KG1 (cell line): Measurements from ENCODE around the gene MTFP1.
"Not testable (repeated sequence)": the region's sequence is repeated elsewhere in the genome, so short reads cannot be mapped to it uniquely, and the experiment has no call there.

Experiments used
- DNase-seq: peaks from one replicate; lab custom pipeline; 2025; lab: John Stamatoyannopoulos, UW

The MTFP1 gene

GRCh38 chr22:30455075-30455840, 29.7 kb downstream of the MTFP1 start:
- no peak for DNase-seq

DNA sequence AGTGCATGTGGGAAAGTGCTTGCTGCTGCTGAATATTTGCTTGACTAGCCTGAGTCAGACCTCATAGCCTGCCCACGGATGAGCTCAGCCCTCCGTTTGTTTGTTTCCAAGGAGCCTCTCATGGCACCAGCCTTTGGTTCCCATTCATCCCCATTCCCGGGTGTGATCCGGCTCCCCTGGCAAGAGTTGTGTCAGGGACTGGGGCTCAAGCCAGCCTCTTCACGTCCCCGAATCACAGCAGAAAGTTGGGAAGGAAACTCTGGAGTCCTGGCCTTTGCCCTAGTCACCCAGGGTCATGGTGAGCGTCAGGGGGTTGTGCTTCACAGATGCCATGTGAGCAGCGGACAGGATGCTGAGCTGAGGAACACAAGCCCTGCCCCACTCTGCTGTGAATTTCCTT, 32.4 kb downstream of the MTFP1 start:
- no peak for DNase-seq

DNA sequence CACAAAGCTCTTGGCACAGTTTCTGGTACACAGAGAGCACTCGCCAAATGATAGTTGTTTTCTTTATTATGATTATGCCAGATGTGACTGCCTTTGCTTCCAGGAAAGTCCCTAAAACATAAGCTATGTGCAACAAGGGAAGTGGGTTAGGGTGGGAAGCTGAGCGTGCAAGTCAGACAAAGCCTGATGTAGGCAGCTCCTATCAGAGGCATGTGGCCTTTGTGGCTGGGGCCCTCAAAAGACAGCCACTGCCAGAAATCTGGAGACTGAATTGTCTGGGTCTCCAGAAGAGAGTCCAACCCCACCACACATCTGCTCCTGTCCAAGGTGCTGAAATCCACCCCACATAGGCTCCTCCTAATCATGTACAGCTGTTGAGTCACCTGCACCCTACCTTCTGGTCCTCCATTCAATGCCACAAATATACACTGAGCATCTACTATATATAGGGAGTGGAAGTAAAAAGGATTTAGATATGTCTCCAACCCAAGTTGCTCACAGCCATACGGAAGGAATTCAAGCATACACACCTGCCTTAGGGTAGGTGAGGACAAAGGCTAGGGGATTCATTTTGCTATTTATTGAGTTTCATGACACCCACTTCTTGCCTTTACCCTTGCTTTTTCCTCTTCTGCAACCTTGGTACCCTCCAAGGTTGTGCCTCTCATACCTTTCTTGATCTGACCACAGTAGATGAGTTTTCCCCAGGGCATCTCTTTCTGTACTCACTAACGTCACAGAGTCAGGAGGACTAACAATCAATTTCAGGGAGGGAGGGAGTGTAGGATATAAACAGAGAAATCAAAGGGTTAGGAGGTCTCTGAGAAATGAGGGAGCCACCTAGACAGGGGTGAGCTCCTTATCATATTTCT, 33.8 kb downstream of the MTFP1 start:
- DNase-seq = no peak

DNA sequence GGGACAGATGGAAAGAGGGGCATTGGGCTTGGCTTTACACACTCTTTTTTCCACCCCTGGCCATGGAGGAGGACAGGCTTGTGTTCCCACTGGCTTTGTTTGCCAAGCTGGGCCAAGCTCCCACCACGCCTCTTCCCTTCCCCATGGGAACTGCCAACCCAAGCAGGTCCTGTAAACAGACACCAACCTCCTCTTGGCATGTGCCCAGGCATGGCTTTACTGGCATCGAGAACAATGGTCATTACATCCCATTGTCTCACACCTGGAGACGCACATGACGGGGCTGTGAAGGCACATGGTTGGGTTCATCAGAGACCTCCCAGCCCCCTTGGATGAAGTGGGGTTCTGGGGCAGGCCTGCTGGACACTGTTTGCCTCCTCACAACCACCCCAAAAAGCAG, 34.6 kb downstream of the MTFP1 start:
- no peak for DNase-seq

DNA sequence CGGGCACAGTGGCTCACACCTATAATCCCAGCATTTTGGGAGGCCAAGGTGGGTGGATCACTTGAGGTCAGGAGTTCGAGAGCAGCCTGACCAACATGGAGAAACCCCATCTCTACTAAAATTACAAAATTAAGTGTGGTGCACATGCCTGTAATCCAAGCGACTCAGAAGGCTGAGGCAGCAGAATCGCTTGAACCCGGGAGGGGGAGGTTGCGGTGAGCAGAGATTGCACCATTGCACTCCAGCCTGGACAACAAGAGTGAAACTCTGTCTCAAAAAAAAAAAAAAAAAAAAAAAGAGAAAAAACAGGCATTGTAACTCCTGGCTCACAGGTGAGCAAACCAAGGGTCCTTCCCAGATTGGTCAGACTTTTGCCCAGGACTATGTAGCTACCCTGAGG, 35.0 kb downstream of the MTFP1 start:
- DNase-seq = not testable (repeated sequence)

- no peak for DNase-seq
Observed at GRCh38 chr22:30469165-30469564, 43.6 kb downstream of the MTFP1 start.

- no peak for DNase-seq
Observed at GRCh38 chr22:30470655-30471054, 45.1 kb downstream of the MTFP1 start.

DNA sequence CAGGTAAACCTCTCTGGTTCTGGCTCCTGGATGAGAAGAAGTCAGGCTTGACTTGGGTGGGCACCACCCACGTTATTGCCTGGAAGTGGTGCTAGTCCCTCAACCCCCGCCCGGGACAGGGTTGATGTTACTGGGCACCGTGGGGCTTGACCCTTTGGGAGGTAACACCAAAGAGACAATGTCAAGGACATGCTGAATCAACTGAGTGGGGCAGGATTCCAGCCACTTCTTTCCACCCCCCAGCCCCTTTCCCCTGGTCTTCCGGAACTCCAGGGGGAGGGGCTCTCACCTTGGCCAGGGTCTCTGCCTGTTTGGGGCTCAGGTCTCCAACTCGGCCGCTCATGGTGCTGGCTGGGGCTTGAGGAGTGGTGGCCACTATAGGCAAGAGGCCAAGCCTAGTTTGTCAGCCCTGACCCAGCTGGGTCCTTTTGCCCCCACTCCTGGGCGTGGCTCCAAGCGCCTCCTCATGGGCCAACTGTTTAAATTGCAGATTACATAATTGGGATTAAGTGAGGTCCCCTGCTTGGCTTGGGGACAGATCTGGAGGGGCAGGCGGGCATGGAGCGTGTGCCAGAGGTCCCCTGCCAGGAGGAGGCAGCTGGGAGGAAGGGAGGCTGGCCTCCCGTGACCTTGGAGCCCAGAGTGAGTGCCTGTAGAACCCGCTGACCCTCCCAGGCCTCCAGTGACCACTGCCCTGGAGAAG, 46.2 kb downstream of the MTFP1 start, which contains the start of gene SEC14L3:
Gene SEC14L3 (minus strand): TSS at position 402 of the 703 bp plus-strand sequence. CDS start 59 bp downstream, at position 343.
- DNase-seq = no peak

DNA sequence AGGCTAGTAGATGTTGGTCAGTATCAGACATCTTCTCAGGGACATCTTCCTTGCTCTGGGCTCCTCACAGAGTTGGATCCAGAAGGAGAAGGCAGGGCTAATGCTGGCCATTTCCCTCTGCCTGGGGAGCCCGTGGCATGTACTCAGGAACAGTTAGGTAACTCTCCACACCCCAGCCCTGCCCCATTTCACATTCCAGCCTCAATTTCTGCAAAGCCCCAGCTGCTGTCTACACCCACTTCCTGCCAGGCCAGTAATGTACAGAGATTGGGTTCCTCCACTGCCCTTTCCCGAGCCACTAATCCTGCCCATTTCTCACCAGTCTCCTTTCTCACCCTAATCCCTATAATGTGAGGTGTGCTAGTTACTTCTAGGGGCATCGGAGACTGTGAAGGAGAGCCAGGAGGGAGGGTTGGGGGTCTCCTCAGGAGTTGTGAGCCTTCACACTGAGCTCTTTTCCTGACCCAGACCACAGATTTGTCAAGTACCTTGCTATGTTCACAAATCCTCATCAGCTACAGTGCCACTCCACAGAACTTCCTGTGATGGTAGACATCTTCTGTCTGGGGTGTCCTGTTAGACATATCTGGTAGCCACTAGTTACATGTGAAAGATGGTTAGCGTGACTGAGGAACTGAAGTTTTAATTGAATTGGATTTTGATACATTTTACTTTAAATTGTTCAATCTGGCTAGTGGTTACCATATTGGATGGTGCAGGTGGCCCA, 47.6 kb downstream of the MTFP1 start:
- DNase-seq = no peak

- DNase-seq = no peak
Observed at GRCh38 chr22:30474121-30474520, 48.6 kb downstream of the MTFP1 start.

DNA sequence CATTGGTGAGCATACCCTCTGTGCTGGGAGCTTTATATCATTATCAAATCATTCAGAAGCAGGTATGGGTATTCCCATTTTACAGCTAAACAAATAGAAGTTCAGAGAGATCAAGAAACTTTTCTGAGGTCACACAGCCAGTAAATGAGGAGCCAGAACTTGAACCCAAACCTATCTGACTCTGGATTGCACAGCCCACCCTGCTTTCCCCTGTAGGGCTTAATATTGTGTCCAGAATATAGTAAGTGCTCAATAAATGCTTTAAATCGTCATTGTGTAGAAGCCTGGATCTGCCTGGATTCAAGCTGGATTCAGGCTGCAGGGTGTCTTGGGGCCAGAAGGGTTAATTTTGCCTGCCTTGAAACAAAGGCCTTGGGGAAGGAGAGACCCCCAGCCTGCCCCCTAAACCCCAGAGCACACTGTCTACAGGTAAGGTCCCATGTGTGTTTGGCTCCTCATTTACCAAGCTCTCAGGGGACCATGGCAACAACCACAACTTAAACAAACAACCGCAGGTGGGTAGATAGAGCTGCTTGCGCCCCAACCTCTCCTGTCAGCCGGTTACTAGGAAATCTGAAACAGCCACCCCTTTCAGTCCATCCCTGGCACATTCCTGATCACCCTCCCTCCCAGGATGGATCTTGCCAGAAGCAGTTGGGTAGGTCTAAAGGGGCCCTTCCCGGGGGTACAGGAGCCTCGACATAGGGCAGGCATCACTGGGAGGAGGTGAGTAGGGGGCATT, 49.3 kb downstream of the MTFP1 start:
- DNase-seq = no peak
